ENCODE measurements around the gene ABCA1. TPM values are rescaled to one million over a fixed set of nuclear protein-coding genes. Genes with fewer than 3 reads are reported as not detected.

Gene ABCA1
- total RNA-seq, 4 donors from 2014 or later, result 24.5 to 89.1 (median 48.5) TPM

DNA sequence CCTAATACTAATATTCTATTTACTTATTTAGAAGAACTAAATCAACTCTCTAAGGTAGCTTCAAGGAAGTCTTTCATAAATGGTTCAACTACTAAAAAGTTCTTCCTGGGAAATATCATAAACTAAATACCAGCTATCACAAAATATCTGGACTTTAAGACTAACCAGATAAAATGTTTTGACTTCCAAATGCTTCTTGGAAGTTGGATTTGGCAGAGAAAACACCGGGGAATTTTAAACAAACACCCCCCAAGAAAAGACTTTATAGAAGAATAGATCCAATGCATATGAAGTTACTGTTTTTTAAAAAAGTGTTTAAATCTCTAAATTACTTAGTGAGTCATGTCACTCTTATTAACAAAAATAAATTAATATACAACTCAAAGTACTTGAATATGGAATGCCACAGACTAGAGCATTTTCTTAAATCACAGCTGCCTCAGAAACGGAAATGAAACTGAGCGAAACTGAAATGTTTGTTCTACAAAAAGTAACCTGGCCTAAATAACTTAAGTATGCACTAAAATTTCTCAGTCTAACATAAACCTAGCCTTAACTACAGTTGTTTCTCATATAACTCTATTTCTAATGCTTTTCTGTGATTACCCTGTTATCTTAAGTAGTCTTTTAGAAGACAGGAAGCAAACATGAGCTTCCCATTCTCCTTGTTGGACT, 6.8 kb downstream of the ABCA1 start:
- Histone ChIP-seq H3K4me1 (peaks cover 52% of the 10 kb centered on the region), H3K9me3 (no peaks in the 10 kb centered on the region), H3K4me3 (no peak overlapping the region), H3K27ac (no peak overlapping the region), H3K36me3 (no peaks in the 10 kb centered on the region), H3K27me3 (no peaks in the 10 kb centered on the region)
- no peak for DNase-seq (ENCODE audit: low spot score in 2 of 2)
- TF ChIP-seq EP300 (IDR thresholded peaks at IDR 0.05), result no peak
- TF ChIP-seq, protein P1, sequence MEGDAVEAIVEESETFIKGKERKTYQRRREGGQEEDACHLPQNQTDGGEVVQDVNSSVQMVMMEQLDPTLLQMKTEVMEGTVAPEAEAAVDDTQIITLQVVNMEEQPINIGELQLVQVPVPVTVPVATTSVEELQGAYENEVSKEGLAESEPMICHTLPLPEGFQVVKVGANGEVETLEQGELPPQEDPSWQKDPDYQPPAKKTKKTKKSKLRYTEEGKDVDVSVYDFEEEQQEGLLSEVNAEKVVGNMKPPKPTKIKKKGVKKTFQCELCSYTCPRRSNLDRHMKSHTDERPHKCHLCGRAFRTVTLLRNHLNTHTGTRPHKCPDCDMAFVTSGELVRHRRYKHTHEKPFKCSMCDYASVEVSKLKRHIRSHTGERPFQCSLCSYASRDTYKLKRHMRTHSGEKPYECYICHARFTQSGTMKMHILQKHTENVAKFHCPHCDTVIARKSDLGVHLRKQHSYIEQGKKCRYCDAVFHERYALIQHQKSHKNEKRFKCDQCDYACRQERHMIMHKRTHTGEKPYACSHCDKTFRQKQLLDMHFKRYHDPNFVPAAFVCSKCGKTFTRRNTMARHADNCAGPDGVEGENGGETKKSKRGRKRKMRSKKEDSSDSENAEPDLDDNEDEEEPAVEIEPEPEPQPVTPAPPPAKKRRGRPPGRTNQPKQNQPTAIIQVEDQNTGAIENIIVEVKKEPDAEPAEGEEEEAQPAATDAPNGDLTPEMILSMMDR (IDR thresholded peaks at IDR 0.05), result no peak
- no peak for TF ChIP-seq POLR2AphosphoS5 (IDR thresholded peaks at IDR 0.05)
- no peak for TF ChIP-seq POLR2A (IDR thresholded peaks at IDR 0.05)
- WGBS, result 61% methylated on average over 3 of the region's 3 CpGs

- no peaks in the 10 kb centered on the region for H3K9me3 ChIP-seq
- peaks cover 56% of the 10 kb centered on the region for H3K4me1 ChIP-seq
- H3K36me3 ChIP-seq, result no peaks in the 10 kb centered on the region
- H3K27ac ChIP-seq, result no peak overlapping the region
- WGBS, result 85% methylated on average over 3 of the region's 3 CpGs
- no peak for DNase-seq (ENCODE audit: low spot score in 2 of 2)
- TF ChIP-seq POLR2AphosphoS5 (IDR thresholded peaks at IDR 0.05) (no peak), POLR2A (IDR thresholded peaks at IDR 0.05) (no peak), EP300 (IDR thresholded peaks at IDR 0.05) (no peak)
- TF ChIP-seq, protein P1 (IDR thresholded peaks at IDR 0.05), result no peak
- no peak overlapping the region for H3K4me3 ChIP-seq
- H3K27me3 ChIP-seq, result no peaks in the 10 kb centered on the region
Measured at GRCh38 chr9:104915753-104916152, 12.2 kb downstream of the ABCA1 start.

- Histone ChIP-seq H3K9me3 (no peaks in the 10 kb centered on the region), H3K27me3 (no peaks in the 10 kb centered on the region), H3K4me1 (peaks cover 63% of the 10 kb centered on the region), H3K27ac (no peak overlapping the region), H3K4me3 (no peak overlapping the region), H3K36me3 (no peaks in the 10 kb centered on the region)
- 47% methylated on average over 7 of the region's 7 CpGs for WGBS
- no peak for DNase-seq (ENCODE audit: low spot score in 2 of 2)
- TF ChIP-seq POLR2AphosphoS5 (IDR thresholded peaks at IDR 0.05), result no peak
- TF ChIP-seq, protein P1 (IDR thresholded peaks at IDR 0.05), result no peak
- TF ChIP-seq EP300 (IDR thresholded peaks at IDR 0.05), result no peak
- no peak for TF ChIP-seq POLR2A (IDR thresholded peaks at IDR 0.05)
Measured at GRCh38 chr9:104915049-104915448, 12.9 kb downstream of the ABCA1 start.

DNA sequence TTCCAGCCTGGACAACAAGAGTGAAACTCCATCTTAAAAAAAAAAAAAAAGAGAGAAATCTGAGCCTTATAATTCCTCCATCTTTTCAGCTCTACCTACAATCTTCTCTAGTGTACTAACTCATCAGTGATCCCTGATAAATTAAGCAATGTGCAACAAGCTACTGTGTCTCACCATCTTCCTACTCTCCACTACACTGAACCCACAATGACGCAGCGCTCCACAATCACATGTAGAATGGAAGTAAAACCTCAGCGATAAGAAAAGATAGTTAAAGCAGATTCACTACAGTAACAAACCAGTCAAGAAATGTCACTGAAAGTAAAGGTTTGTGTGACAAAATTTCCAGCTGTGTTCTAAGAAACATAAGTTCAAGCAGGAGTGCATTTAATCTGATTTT, 13.5 kb downstream of the ABCA1 start:
- 86% methylated on average over 3 of the region's 3 CpGs for WGBS
- Histone ChIP-seq H3K27me3 (no peaks in the 10 kb centered on the region), H3K4me3 (no peak overlapping the region), H3K4me1 (peaks cover 66% of the 10 kb centered on the region), H3K9me3 (no peaks in the 10 kb centered on the region), H3K27ac (no peak overlapping the region), H3K36me3 (no peaks in the 10 kb centered on the region)
- TF ChIP-seq EP300 (IDR thresholded peaks at IDR 0.05) (no peak), POLR2A (IDR thresholded peaks at IDR 0.05) (no peak), POLR2AphosphoS5 (IDR thresholded peaks at IDR 0.05) (no peak)
- TF ChIP-seq, protein P1 (IDR thresholded peaks at IDR 0.05), result no peak
- DNase-seq (ENCODE audit: low spot score in 2 of 2), result no peak

GRCh38 chr9:104912606-104913005, 15.3 kb downstream of the ABCA1 start:
- Histone ChIP-seq H3K4me1 (peaks cover 75% of the 10 kb centered on the region), H3K36me3 (no peaks in the 10 kb centered on the region), H3K27me3 (no peaks in the 10 kb centered on the region), H3K9me3 (no peaks in the 10 kb centered on the region), H3K4me3 (no peak overlapping the region), H3K27ac (no peak overlapping the region)
- no peak for DNase-seq (ENCODE audit: low spot score in 2 of 2)
- TF ChIP-seq, protein P1 (IDR thresholded peaks at IDR 0.05), result no peak
- no peak for TF ChIP-seq EP300 (IDR thresholded peaks at IDR 0.05)
- TF ChIP-seq POLR2A (IDR thresholded peaks at IDR 0.05), result no peak
- TF ChIP-seq POLR2AphosphoS5 (IDR thresholded peaks at IDR 0.05), result no peak
- WGBS, result 78% methylated on average over 3 of the region's 3 CpGs
